Measurements from ENCODE around the gene NECAB3. TPM values are rescaled to one million over a fixed set of nuclear protein-coding genes. Genes with fewer than 3 reads are reported as not detected.

NECAB3 gene
- total RNA-seq, 1 donor: 22.0 TPM

DNA sequence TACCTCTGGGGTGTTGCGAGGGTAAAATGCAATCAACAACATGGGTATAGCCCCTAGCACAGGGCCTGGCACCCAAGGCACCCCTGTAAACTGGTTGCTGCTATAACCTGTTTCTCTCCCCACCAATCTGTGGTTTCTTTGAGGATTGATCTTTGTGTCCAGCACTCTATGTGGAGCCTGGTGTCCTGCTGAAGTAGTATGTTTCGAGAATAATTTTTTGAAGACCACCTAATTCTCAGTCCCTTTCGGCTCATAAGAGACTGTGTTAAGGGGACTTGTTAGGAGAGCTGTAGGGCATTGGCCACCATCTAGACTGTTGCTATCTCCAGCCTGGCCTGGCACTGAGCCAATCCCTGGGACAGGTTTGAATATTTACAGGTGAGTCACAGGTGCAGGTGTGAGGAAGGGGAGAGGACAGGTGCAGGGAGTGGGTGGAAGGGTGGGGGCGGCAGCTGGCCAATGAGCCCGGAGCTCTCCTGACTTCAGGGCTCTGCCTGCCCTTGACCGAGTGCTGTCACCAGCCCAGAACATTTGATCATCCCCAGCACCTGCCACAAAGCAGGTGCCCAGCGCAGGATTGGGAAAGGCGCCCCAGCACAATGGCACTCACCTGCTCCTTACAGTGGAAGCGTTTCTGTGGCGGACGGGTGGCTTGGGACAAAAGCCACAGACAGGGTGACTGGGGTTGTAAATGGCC lies 20.2 kb downstream of the NECAB3 start:
- TF ChIP-seq, protein P1, sequence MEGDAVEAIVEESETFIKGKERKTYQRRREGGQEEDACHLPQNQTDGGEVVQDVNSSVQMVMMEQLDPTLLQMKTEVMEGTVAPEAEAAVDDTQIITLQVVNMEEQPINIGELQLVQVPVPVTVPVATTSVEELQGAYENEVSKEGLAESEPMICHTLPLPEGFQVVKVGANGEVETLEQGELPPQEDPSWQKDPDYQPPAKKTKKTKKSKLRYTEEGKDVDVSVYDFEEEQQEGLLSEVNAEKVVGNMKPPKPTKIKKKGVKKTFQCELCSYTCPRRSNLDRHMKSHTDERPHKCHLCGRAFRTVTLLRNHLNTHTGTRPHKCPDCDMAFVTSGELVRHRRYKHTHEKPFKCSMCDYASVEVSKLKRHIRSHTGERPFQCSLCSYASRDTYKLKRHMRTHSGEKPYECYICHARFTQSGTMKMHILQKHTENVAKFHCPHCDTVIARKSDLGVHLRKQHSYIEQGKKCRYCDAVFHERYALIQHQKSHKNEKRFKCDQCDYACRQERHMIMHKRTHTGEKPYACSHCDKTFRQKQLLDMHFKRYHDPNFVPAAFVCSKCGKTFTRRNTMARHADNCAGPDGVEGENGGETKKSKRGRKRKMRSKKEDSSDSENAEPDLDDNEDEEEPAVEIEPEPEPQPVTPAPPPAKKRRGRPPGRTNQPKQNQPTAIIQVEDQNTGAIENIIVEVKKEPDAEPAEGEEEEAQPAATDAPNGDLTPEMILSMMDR (IDR thresholded peaks at IDR 0.05; ENCODE audit: insufficient read depth, low read depth, low read length): no peak
- H3K4me3 ChIP-seq (ENCODE audit: low read depth, low read length): no peak overlapping the region
- no peak for DNase-seq (ENCODE audit: low read depth)

DNA sequence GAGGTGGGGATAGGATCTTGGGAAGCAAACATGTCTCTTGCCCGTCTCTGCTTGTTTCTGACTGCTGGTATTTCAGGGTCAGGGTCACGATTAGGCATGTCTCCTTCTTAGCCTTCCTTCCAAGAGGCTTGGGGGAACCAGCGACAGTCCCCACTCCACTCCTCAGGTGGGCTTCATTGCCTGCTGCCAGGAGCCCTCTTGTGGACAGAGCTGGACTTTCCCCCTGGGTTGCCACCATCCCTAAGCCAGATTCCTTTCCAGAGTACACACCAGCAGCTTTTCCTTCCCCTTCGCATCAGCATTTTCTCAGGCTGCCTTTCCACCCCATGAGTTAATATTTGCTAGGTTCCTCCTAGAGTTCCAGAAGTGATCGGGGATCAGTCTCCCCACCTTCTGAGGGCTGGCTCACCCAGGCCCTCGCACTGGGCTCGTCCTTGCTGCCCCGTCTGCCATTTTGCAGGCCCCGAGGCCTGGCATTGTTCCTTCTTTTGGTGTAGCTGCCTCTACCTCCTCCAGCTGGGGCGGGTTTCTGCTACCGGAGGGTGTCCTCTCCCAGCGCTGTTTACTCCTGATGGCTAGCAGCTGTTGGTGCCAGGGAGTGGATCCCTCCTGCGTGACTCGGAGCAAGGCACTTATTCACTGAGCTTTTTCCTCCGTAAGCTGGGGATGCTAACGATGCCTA lies 20.9 kb downstream of the NECAB3 start:
- TF ChIP-seq, protein P1 (IDR thresholded peaks at IDR 0.05; ENCODE audit: insufficient read depth, low read depth, low read length): peak; percentile 93
- H3K4me3 ChIP-seq (ENCODE audit: low read depth, low read length): no peak overlapping the region
- DNase-seq (ENCODE audit: low read depth): peak; percentile 68

DNA sequence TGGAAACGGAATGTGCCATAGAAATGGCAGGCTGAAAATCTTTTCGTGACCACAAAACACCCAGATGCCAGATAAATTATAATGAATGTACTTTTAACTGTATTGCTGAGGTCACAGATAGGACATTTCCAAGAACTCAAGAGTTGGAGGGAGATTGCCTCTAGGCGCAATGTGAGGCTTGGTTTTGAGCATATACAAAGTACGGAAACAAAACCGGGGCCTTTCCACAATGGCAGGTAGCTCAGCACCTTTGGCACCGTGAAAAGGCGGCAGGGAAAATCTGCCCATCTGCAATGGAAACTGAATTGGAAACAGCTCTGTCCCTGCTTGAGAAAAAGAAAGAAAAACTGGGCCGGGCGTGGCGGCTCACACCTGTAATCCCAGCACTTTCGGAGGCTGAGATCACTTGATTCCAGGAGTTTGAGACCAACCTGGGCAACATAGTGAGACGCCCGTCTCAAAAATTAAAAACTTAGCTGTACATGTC lies 22.6 kb downstream of the NECAB3 start:
- DNase-seq (ENCODE audit: low read depth): no peak
- no peak overlapping the region for H3K4me3 ChIP-seq (ENCODE audit: low read depth, low read length)

DNA sequence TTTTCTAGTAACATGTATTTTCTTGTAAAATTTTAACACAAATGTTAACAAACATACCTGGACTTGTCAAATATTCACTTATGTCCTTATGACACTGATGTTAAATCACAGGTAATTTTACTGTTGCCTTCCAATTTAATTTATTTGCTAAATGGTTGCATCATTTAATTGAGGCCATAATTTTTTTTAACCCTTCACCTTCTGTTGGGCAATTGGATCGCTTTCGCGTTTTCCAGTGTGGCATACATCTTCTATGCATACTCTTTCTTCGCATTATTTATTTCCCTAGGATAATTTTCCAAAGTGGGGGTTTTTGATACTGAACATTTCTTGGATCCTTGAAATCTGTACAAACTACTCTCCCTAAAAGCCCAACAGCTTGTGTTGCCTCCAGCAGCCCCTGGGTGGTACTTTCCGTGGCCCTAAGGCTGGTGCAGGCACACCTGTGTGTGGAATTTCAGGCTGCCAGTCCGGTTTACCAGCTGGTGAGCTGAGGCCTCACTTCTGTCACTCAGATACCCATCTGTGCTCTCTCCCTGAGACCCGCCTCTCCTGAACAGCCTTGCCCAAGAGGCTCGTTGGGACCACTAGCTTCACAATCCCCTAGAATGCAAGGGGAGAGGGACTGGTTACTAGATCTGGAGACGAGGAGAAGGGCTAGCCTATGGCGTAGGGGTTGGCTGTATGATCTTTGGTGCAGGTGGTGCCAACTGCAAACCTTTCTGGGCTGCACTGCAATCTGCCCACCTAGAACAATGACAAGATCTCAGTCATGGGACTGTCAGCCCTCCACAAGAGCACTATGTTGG lies 23.3 kb downstream of the NECAB3 start:
- no peak overlapping the region for H3K4me3 ChIP-seq (ENCODE audit: low read depth, low read length)
- no peak for DNase-seq (ENCODE audit: low read depth)
- TF ChIP-seq, protein P1 (IDR thresholded peaks at IDR 0.05; ENCODE audit: insufficient read depth, low read depth, low read length): no peak

More for the DNA sequence above, 22.6 kb downstream of the NECAB3 start:
- TF ChIP-seq, protein P1 (IDR thresholded peaks at IDR 0.05; ENCODE audit: insufficient read depth, low read depth, low read length): no peak

DNA sequence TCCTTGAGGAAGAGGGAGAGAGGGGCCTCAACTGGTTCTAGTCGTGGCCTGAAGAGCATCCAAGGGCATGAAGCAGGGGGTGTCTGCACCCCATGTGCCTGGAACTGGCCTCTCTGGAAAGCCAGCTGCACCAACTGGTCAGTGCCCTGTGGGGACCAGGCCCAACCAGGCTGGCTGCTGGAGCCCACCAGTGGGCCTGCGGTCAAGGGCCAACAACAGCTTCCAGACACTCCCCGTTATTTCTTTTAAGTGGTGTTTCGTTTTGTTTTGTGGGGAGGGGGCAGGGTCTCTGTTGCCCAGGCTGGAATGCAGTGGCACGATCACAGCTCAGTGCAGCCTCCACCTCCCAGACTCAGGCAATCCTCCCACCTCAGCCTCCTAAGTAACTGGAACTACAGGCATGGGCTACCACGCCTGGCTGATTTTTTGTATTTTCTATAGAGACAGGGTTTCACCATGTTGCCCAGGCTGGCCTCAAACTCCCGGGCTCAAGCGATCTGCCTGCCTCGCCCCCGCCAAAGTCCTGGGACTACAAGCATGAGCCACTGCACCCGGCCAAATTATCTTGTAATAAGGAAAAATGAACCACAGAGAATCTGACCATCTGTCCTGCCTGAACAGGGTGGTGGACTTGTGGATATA lies 24.0 kb downstream of the NECAB3 start:
- no peak overlapping the region for H3K4me3 ChIP-seq (ENCODE audit: low read depth, low read length)
- TF ChIP-seq, protein P1 (IDR thresholded peaks at IDR 0.05; ENCODE audit: insufficient read depth, low read depth, low read length): no peak
- DNase-seq (ENCODE audit: low read depth): no peak

DNA sequence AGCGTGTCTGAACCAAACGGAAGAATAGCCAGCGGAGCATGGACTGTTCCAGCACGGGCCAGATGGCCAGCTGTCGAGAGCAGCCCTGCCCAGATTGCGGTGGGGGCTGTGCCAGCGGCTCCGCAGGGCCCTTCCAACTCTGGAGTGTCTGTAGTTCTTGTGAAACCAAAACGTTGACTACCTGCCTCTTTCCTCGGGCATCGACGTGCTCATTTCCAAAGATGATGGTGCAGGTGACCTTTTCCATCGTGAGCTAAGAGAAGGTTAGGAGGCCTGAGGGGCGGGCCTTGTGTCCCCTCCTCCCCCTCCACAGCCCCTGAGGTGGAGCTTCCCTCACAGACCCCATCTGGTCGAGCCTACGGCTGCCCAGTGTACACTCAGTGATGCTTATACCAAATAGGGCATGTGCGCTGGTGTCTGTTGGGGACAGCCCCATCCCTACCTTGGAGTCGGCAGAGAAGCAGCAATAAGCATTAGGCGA lies 25.0 kb downstream of the NECAB3 start:
- peak; percentile 34 for DNase-seq (ENCODE audit: low read depth)
- H3K4me3 ChIP-seq (ENCODE audit: low read depth, low read length): no peak overlapping the region
- TF ChIP-seq, protein P1 (IDR thresholded peaks at IDR 0.05; ENCODE audit: insufficient read depth, low read depth, low read length): no peak

All from fibroblast of villous mesenchyme (primary cell).